HCT116 (cell line): ENCODE results near the gene BMF. TPM values are rescaled to one million over a fixed set of nuclear protein-coding genes. Genes with fewer than 3 reads are reported as not detected.

Source experiments
- ATAC-seq: fragments of 200-7000 bp; cut with Tn5 transposase; 2 replicates; pipeline ENCODE4 v1.9.1; 2020; ENCODE audit warnings: mild to moderate bottlenecking, moderate library complexity
- BruUV-seq: library from RNA; stranded (reverse); fragments of 400-500 nt; replicated peaks from 2 replicates; lab custom pipeline; 2021; lab: Mats Ljungman, UMichigan
- CTCF ChIA-PET: fragments of 300-600 bp; sonication (Branson Sonifier 250); formaldehyde crosslinking; loops from one replicate; lab custom pipeline; 2021; ENCODE audit warnings: antibody characterized with exemption; lab: Charles Lee
- POLR2A ChIA-PET: fragments of 300-600, 350-600 bp; sonication (Branson Sonifier 250); formaldehyde crosslinking; loops from one replicate; lab custom pipeline; 2021; ENCODE audit warnings: antibody characterized with exemption; lab: Charles Lee
- RAD21 ChIA-PET, 2 experiments: fragments of 300-600 bp; sonication (Branson Sonifier 250); formaldehyde crosslinking; loops; one replicate each; lab custom pipeline; 2023; ENCODE audit warnings: low total read pairs in 2 of 2; ENCODE audit not compliant: uncharacterized antibody in 2 of 2, unreplicated experiment in 2 of 2, low non-redundant PET in 1 of 2; lab: Charles Lee
- DNase-seq: peaks from one replicate; pipeline ENCODE4 v3.0.0-alpha.2; 2010; ENCODE audit warnings: low read depth, low spot score
- H2AFZ ChIP-seq: fragments of 200-600 bp; shearing (Covaris generic), sonication (generic); 2 replicates; pipeline ENCODE4 v1.6.1; 2017; ENCODE audit warnings: low read depth, mixed run types, mixed read lengths, antibody characterized with exemption, low read length; ENCODE audit not compliant: poor library complexity, severe bottlenecking
- H3K27ac ChIP-seq: 2 replicates; pipeline ENCODE4 v1.5.1; 2012; ENCODE audit warnings: low read depth, low read length
- H3K27me3 ChIP-seq: fragments of 200-600 bp; sonication (generic); 2 replicates; pipeline ENCODE4 v1.6.1; 2016; ENCODE audit warnings: mixed run types, low read length, mixed read lengths; ENCODE audit not compliant: insufficient read depth
- H3K36me3 ChIP-seq, 2 experiments: fragments of 200-500 bp in 1 of 2; fragments of 200-600 bp in 1 of 2; sonication (Bioruptor generic) in 1 of 2; sonication (generic) in 1 of 2; 2 replicates each; pipeline versions ENCODE4 v1.5.1 to v1.6.1; 2014 to 2016; ENCODE audit warnings: low read length in 2 of 2, inconsistent platforms in 1 of 2, mixed read lengths in 1 of 2, mixed run types in 1 of 2; ENCODE audit not compliant: insufficient read depth in 2 of 2, control insufficient read depth in 1 of 2
- H3K4me1 ChIP-seq, 2 experiments: fragments of 200-600 bp in 1 of 2; sonication (generic) in 1 of 2; 2 replicates each; pipeline versions ENCODE4 v1.5.1 to v1.6.1; 2012 to 2017; ENCODE audit warnings: low read length in 2 of 2, inconsistent platforms in 1 of 2, mild to moderate bottlenecking in 1 of 2, mixed read lengths in 1 of 2, mixed run types in 1 of 2, moderate library complexity in 1 of 2; ENCODE audit not compliant: insufficient read depth in 2 of 2, control insufficient read depth in 1 of 2
- H3K4me2 ChIP-seq: fragments of 200-600 bp; sonication (generic); 2 replicates; pipeline ENCODE4 v1.6.1; 2017; ENCODE audit warnings: mixed run types, low read length, mixed read lengths
- H3K4me3 ChIP-seq, 2 experiments: fragments of 200-600 bp in 1 of 2; sonication (generic) in 1 of 2; replicated peaks in 1 of 2; 2 replicates each; pipeline ENCODE4 v1.5.1; 2011 to 2016; ENCODE audit warnings: low read length in 2 of 2, control low read depth in 1 of 2, low read depth in 1 of 2, mild to moderate bottlenecking in 1 of 2, mixed read lengths in 1 of 2, mixed run types in 1 of 2
- H3K79me2 ChIP-seq: fragments of 200-600 bp; sonication (generic); 2 replicates; pipeline ENCODE4 v1.6.1; 2017; ENCODE audit warnings: mild to moderate bottlenecking, mixed run types, low read length, moderate library complexity, mixed read lengths; ENCODE audit not compliant: insufficient read depth
- H3K9ac ChIP-seq: fragments of 200-600 bp; sonication (generic); 2 replicates; pipeline ENCODE4 v1.6.1; 2016; ENCODE audit warnings: low read length, mixed read lengths
- H3K9me2 ChIP-seq: fragments of 200-600 bp; sonication (generic), shearing (Covaris generic); 2 replicates; pipeline ENCODE4 v1.6.1; 2017; ENCODE audit warnings: mixed run types, mild to moderate bottlenecking, moderate library complexity; ENCODE audit not compliant: insufficient read depth
- H3K9me3 ChIP-seq, 2 experiments: fragments of 200-500 bp in 1 of 2; fragments of 200-600 bp in 1 of 2; sonication (Bioruptor generic) in 1 of 2; sonication (generic) in 1 of 2; 2 replicates each; pipeline ENCODE4 v1.6.1; 2014 to 2017; ENCODE audit warnings: low read length in 2 of 2, mixed read lengths in 2 of 2, inconsistent platforms in 1 of 2, low read depth in 1 of 2, mild to moderate bottlenecking in 1 of 2, mixed run types in 1 of 2, moderate library complexity in 1 of 2; ENCODE audit not compliant: control insufficient read depth in 1 of 2, insufficient read depth in 1 of 2
- H4K20me1 ChIP-seq: fragments of 200-600 bp; sonication (generic), shearing (Covaris generic); 2 replicates; pipeline ENCODE4 v1.6.1; 2017; ENCODE audit warnings: mixed run types, mild to moderate bottlenecking, moderate library complexity; ENCODE audit not compliant: insufficient read depth
- CEBPB ChIP-seq: IDR thresholded peaks from 2 replicates; pipeline ENCODE4 v1.6.1; 2012; ENCODE audit warnings: low read depth
- EZH2phosphoT487 ChIP-seq: fragments of 200-600 bp; IDR thresholded peaks from 2 replicates; pipeline ENCODE4 v1.6.1; 2018; ENCODE audit warnings: antibody characterized with exemption, borderline replicate concordance
- JUND ChIP-seq: IDR thresholded peaks from 2 replicates; pipeline ENCODE4 v1.6.1; 2012
- MAX ChIP-seq: IDR thresholded peaks from 2 replicates; pipeline ENCODE4 v1.6.1; 2012
- POLR2A ChIP-seq: IDR thresholded peaks from 2 replicates; pipeline ENCODE4 v1.7.0; 2011; ENCODE audit warnings: borderline replicate concordance; ENCODE audit not compliant: insufficient read depth, insufficient read length; ENCODE audit errors: extremely low read depth
- POLR2AphosphoS5 ChIP-seq: IDR thresholded peaks from 2 replicates; pipeline ENCODE4 v1.6.1; 2011; ENCODE audit warnings: mild to moderate bottlenecking, low read depth, low read length, moderate library complexity
- RAD21 ChIP-seq: IDR thresholded peaks from 2 replicates; pipeline ENCODE4 v1.6.1; 2012; ENCODE audit warnings: low read depth, mild to moderate bottlenecking
- SP1 ChIP-seq: IDR thresholded peaks from 2 replicates; pipeline ENCODE4 v1.6.1; 2012; ENCODE audit warnings: low read depth
- SRF ChIP-seq: IDR thresholded peaks from 2 replicates; pipeline ENCODE4 v1.6.1; 2012; ENCODE audit warnings: low read depth
- YY1 ChIP-seq: IDR thresholded peaks from 2 replicates; pipeline ENCODE4 v1.6.1; 2011; ENCODE audit warnings: low read length, low read depth, moderate library complexity, mild to moderate bottlenecking; ENCODE audit not compliant: insufficient replicate concordance; ENCODE audit errors: extremely low read depth
- ZFX ChIP-seq: fragments of 450-650 bp; IDR thresholded peaks from 2 replicates; pipeline ENCODE4 v1.6.1; 2017
- ZNF274 ChIP-seq: fragments of 200-500 bp; sonication (Bioruptor generic); IDR thresholded peaks from 2 replicates; pipeline ENCODE4 v1.6.1; 2014; ENCODE audit warnings: mild to moderate bottlenecking, low read depth, low read length, inconsistent platforms
- intact Hi-C: fragments of 100-400 bp; cut with micrococcal nuclease; formaldehyde crosslinking; loops from 2 replicates; pipeline ENCODE4 v1.10.0; 2022
- total RNA-seq: library from RNA; stranded (reverse); gene quantifications from one replicate; pipeline ENCODE4 v1.2.1, GENCODE V29; 2021; ENCODE audit not compliant: unreplicated experiment
- TF ChIP-seq, protein P1 (sequence below): IDR thresholded peaks from 2 replicates; pipeline ENCODE4 v1.6.1; 2012; ENCODE audit warnings: low read depth
- TF ChIP-seq, protein P2 (sequence below): IDR thresholded peaks from 2 replicates; pipeline ENCODE4 v1.6.1; 2011; ENCODE audit warnings: mild to moderate bottlenecking, low read length, moderate library complexity; ENCODE audit not compliant: insufficient replicate concordance; ENCODE audit errors: extremely low read depth

BMF gene
- total RNA-seq, 1 experiment from 2014 or later = 1.0 TPM

DNA sequence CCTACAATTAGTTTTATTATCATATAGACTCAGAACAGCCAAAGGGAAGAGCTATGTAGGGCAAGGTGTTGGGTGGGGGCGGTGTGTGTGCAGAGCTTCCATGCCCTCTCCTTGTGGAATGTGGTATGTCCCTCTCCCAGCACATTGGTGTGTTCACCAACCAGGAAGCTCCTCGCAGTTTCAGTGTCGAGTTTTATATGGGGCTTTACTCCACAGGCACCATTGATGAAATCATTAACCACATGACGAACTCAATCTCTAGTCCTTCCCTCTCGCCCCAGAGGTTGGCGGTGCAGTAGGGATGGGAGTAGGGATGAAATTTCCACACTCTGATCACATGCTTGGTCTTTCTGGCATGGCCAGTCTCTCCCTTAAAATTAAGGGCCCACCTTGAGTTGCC is 56.1 kb downstream of the BMF start:
- Histone ChIP-seq H3K4me1 (peaks cover 0 to 6% of the 10 kb centered on the region in 2 experiments; a peak in 3 of 4 replicates), H3K36me3 (no peaks in the 10 kb centered on the region), H3K4me2 (no peak overlapping the region), H3K9me3 (no peaks in the 10 kb centered on the region), H3K9me2 (no peaks in the 10 kb centered on the region), H3K79me2 (no peaks in the 10 kb centered on the region), H2AFZ (no peak overlapping the region), H4K20me1 (no peaks in the 10 kb centered on the region), H3K27ac (no peak overlapping the region), H3K27me3 (no peaks in the 10 kb centered on the region), H3K9ac (no peak overlapping the region), H3K4me3 (no peak overlapping the region)
- ChIA-PET POLR2A (no interaction called here), CTCF (interaction anchor here (1.2 kb wide), 1 partner anchor 222 kb away, joined by 3 read pairs; no protein-coding TSS in a partner anchor), RAD21 (no interaction called here)
- ATAC-seq = no peak
- DNase-seq = no peak
- TF ChIP-seq ZFX (no peak), CEBPB (no peak), POLR2AphosphoS5 (no peak), RAD21 (no peak)
- BruUV-seq = no TSS peak
- intact Hi-C loops = no loop called here

DNA sequence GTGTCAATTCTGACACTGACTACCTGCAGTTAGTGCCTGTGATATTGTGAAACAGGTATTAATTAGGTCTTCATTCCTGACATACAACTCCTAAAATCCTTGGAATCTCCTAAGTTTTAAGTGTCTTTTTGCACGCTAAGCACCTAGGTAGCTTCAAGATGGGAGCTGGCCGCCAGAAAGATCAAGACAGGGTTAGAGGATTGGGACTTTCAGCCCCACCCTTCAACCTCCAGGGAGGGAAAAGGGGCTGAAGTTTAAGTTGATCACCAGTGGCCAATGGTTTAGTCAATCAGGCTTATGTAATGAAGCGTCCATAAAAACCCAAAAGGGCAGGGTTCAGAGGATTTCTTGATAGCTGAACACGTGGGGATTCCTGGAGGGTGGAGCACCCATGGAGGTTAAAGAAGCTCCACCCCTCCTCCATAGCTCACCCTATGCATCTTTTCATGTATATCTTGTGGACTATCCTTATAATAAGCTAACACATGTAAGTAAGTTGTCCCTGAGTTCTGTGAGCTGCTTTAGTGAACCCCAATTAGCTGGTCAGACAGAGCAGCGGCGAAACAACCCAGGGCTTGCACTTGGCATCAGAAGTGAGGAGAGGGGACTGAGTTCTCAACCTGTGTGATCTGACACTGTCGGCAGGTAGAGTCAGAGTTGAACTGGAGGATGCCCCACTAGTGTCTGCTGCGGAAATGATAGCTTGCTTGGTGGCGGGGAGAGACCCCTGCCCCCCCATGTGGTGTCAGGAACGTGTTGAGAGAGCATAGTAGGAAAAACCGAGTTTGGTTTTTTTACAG is 56.9 kb downstream of the BMF start:
- no peaks in the 10 kb centered on the region for H3K27me3 ChIP-seq
- DNase-seq (no peak), ATAC-seq (no peak)
- H3K9me2 ChIP-seq = no peaks in the 10 kb centered on the region
- H3K36me3 ChIP-seq = no peaks in the 10 kb centered on the region
- no peaks in the 10 kb centered on the region for H3K79me2 ChIP-seq
- intact Hi-C loops = no loop called here
- no peaks in the 10 kb centered on the region for H3K9me3 ChIP-seq
- no peaks in the 10 kb centered on the region for H4K20me1 ChIP-seq
- peaks cover 6 to 14% of the 10 kb centered on the region in 2 experiments; a peak in 3 of 4 replicates for H3K4me1 ChIP-seq
- no peak overlapping the region for H2AFZ ChIP-seq
- H3K4me3 ChIP-seq = no peak overlapping the region
- H3K27ac ChIP-seq = no peak overlapping the region
- no peak overlapping the region for H3K9ac ChIP-seq
- RAD21 ChIA-PET = no interaction called here
- BruUV-seq = no TSS peak
- CTCF ChIA-PET = interaction anchor here (1.0 to 1.2 kb wide), 2 partner anchors 223 to 258 kb away, joined by 3 read pairs; no protein-coding TSS in a partner anchor
- POLR2A ChIA-PET = no interaction called here
- no peak overlapping the region for H3K4me2 ChIP-seq
- TF ChIP-seq, protein P1, sequence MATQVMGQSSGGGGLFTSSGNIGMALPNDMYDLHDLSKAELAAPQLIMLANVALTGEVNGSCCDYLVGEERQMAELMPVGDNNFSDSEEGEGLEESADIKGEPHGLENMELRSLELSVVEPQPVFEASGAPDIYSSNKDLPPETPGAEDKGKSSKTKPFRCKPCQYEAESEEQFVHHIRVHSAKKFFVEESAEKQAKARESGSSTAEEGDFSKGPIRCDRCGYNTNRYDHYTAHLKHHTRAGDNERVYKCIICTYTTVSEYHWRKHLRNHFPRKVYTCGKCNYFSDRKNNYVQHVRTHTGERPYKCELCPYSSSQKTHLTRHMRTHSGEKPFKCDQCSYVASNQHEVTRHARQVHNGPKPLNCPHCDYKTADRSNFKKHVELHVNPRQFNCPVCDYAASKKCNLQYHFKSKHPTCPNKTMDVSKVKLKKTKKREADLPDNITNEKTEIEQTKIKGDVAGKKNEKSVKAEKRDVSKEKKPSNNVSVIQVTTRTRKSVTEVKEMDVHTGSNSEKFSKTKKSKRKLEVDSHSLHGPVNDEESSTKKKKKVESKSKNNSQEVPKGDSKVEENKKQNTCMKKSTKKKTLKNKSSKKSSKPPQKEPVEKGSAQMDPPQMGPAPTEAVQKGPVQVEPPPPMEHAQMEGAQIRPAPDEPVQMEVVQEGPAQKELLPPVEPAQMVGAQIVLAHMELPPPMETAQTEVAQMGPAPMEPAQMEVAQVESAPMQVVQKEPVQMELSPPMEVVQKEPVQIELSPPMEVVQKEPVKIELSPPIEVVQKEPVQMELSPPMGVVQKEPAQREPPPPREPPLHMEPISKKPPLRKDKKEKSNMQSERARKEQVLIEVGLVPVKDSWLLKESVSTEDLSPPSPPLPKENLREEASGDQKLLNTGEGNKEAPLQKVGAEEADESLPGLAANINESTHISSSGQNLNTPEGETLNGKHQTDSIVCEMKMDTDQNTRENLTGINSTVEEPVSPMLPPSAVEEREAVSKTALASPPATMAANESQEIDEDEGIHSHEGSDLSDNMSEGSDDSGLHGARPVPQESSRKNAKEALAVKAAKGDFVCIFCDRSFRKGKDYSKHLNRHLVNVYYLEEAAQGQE = no peak
- TF ChIP-seq MAX (no peak), SRF (no peak), SP1 (no peak), YY1 (no peak), RAD21 (no peak), ZNF274 (no peak), CEBPB (no peak), ZFX (no peak), POLR2A (no peak), JUND (no peak), EZH2phosphoT487 (no peak)
- TF ChIP-seq, protein P2, sequence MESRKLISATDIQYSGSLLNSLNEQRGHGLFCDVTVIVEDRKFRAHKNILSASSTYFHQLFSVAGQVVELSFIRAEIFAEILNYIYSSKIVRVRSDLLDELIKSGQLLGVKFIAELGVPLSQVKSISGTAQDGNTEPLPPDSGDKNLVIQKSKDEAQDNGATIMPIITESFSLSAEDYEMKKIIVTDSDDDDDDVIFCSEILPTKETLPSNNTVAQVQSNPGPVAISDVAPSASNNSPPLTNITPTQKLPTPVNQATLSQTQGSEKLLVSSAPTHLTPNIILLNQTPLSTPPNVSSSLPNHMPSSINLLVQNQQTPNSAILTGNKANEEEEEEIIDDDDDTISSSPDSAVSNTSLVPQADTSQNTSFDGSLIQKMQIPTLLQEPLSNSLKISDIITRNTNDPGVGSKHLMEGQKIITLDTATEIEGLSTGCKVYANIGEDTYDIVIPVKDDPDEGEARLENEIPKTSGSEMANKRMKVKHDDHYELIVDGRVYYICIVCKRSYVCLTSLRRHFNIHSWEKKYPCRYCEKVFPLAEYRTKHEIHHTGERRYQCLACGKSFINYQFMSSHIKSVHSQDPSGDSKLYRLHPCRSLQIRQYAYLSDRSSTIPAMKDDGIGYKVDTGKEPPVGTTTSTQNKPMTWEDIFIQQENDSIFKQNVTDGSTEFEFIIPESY = no peak
